ENCODE measurements around the gene NUFIP2.
"Not testable (repeated sequence)": the region's sequence is repeated elsewhere in the genome, so short reads cannot be mapped to it uniquely, and the experiment has no call there.

The NUFIP2 gene

DNA sequence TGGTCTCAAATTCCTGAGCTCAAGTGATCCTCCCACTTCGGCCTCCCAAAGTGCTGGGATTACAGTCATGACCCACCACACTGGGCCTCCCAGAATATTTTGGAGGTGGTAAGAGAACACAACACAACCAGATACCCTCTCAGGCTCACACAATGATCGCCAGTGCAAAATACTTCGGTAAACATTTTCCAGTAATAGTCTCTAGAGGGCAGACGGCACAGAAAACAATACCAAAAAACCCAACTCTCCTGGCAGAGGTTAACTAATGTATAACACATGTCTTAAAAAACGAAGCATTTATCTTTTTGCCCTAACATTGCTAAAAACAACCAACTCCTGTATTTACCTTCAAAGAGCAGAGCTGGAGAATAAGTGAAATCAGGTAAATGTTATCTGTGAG lies 10.5 kb downstream of the NUFIP2 start:
- no peak for DNase-seq

GRCh38 chr17:29279397-29280070 lies 14.4 kb downstream of the NUFIP2 start:
- no peak for DNase-seq

GRCh38 chr17:29278692-29279091 lies 15.3 kb downstream of the NUFIP2 start:
- DNase-seq: no peak

GRCh38 chr17:29273924-29274323 lies 20.0 kb downstream of the NUFIP2 start:
- DNase-seq: no peak

GRCh38 chr17:29271980-29272379 lies 22.0 kb downstream of the NUFIP2 start:
- not testable (repeated sequence) for DNase-seq

DNA sequence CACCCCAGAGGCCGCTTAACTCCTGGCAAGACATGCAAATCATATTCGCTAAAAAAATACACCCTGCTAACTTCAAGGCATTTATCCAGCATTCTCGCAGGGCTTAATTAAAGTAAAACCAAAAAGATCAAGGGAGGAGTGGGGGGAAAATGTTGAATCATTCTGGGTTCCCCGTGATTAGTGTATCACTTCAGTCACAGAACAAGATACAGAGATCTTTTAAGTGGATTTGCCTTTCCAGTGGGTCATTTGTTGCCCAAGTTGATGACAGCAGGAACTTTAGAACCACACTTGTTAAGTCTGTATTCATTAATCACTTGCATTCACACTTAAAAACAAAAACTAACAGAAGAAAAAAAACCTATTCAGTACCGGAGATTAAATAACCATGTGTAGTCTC lies 30.0 kb downstream of the NUFIP2 start:
- no peak for DNase-seq

DNA sequence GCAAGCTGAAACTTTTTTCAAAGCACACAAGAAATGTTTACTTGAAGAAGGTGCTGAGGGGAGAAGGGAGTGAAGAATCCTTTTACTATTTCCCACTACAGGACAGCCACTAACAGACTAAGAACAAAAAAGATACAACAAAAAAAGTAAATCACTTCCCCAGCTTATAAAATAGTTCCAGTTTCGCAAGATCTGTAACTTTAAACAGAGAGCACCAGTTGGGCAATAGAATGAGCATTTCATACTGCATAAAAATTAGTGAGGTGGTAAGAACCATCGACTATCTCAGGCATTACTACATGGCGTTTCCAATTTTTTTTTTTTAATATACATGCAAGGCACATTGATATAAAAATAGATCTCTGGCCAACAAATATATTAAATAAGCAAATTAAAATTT lies 36.2 kb downstream of the NUFIP2 start:
- DNase-seq: no peak

- no peak for DNase-seq
These were observed 37.0 kb downstream of the NUFIP2 start for GRCh38 chr17:29256735-29257466.

DNA sequence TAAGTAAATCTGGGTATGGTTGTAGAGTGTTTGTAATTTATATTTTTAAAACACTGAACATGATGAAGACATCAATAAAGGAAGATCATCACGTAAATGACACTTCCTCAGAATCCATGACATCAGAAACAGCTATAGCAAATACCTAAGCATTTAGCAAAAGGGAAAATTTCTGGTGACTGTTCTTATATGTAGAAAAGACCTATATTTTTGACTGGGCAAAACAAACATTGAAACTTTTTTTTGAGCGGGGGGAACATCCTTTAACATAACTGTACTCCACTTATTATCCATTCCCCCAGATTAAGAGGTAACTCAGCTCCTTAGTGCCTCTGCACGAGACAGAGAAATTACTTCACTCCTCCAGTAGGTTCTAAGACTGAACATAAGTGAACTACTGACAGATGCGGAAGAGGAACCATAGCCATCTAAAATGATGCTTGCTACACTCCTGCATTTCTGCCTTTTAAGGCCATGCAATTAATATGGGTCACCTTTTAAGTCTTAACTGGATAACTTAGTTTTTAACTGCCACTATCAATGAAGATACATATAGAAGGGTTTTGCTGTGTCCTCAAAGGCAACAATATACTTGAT lies 37.9 kb downstream of the NUFIP2 start:
- DNase-seq: no peak

DNA sequence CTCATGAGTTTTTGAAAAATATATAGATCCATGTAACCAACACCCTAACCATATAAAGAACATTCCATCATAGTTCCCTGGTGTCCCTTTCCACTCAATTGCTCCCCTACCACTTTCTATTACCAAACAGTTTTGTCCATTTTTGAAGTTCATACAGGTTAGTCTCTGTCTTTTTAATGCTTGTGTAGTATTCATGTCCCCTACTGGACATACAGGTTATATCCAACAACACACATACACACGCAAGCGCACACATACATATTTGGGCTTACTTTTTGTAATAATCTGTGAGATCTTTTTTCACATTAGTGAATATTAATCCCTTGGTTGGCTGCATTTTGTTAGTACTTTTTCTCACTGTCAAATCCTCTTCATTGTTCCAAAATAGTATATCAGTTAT lies 40.9 kb downstream of the NUFIP2 start:
- no peak for DNase-seq

- DNase-seq: peak in 1 of 58 donors; percentile 3
These were observed 41.7 kb downstream of the NUFIP2 start for GRCh38 chr17:29252101-29252791.

DNA sequence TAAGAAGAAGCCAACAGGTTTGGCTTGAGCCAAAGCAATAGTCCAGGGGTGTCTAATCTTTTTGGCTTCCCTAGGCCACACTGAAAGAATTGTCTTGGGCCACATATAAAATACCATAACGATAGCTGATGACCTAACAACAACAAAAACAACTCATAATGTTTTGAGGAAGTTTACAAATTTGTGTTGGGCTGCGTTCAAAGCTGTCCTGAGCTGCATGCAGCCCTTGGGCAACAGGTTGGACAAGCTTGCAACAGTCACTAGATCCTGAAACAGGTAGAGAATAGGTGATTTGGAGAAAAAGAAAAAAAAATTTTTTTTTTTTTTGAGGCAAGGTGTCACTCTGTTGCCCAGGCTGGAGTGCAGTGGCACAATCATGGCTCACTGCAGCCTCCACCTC lies 42.8 kb downstream of the NUFIP2 start:
- DNase-seq: no peak

- DNase-seq: no peak
These were observed 43.3 kb downstream of the NUFIP2 start for GRCh38 chr17:29250666-29251065.

DNA sequence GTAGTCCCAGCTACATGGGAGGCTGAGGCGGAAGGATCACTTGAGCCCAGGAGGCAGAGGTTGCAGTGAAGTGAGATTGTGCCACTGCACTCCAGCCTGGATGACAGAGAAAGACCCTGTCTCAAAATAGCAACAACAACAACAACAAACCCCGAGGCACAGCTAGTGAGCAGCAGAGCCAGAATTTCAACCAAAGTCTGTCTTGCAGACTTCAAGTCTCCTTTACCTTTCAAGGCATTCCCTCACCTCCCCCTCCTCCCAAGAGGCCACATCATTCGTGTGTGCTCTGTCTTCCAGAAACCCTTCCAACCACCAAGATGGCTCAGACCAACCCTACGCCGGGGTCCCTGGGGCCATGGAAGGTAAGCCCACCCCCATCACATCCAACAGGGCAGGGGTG lies 45.1 kb downstream of the NUFIP2 start:
- DNase-seq: no peak

DNA sequence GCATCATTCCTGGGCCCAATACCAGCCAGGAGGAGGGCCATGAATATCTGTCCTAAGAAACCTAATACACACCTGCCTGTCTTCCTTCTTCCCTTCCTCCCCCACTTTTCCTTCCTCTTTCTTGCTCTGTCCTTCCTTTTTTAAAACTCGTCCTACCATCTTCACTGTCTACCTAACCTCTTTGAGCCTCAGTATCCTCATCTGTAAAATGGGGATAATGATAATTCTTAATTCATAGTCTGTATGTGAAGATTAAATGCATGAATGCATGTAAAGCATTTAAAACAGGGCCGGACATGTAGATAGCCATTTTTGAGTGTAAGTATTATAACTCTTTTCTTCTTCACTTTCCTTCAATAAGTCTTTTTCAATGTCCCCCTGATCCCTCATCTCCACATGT lies 46.7 kb downstream of the NUFIP2 start:
- DNase-seq: no peak

GRCh38 chr17:29246628-29247027 lies 47.3 kb downstream of the NUFIP2 start, which contains the start of gene CRYBA1:
TSS of gene CRYBA1 (plus strand) at chr17:29246859. CDS start at chr17:29246864, 5 bp downstream.
- peak in 1 of 58 donors; percentile 8 for DNase-seq

DNA sequence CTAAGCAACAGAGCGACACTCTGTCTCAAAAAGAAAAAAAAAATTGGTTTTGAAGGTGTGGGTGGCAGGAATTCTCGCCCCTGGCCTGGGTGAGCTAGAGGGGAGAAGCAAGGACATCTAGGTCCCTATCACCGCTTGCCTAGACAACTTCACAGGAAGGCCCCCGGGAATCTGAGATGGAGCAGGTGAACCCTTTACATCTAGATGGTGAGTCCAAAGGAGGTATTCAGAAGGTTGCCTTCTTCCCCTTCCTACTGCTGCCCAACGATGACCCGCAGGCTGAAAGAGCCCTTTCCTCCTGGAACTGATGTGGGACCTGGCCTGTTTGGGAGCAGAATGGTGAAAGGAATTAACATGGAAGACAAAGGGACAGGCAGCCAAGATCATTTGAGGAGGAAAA lies 48.5 kb downstream of the NUFIP2 start:
- DNase-seq: no peak

DNA sequence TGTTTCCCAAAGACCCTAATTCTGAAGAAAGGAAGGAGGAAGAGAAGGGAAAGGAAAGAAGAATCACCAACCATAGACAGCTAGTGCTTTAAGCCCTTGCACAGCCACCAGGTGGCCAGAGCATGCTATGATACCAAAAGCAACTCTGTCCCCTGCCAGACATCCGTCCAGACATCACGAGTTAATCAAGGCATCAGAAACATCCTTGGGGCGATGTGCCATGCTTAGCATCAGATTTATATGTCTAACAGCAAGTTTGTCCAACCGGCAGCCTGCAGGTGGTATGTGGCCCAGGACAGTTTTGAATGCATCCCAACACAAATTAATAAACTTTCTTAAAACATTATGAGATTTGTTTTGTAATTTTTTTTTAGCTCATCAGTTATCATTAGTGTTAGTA lies 50.2 kb downstream of the NUFIP2 start:
- DNase-seq: no peak

GRCh38 chr17:29242790-29243189 lies 51.2 kb downstream of the NUFIP2 start:
- no peak for DNase-seq

- no peak for DNase-seq
These were observed 51.9 kb downstream of the NUFIP2 start for GRCh38 chr17:29242051-29242450.

GRCh38 chr17:29240968-29241963 lies 52.7 kb downstream of the NUFIP2 start:
- DNase-seq: peak in 37 of 58 donors; percentile 7 to 88 (median 42)
